ENCODE results near the gene CAMK1G. TPM values are rescaled to one million over a fixed set of nuclear protein-coding genes. Genes with fewer than 3 reads are reported as not detected.

CAMK1G gene
- total RNA-seq, 4 donors from 2014 or later, result 0.21 to 4.9 TPM; not detected in 2

GRCh38 chr1:209542585-209542984 lies 40.9 kb upstream of the CAMK1G start:
- TF ChIP-seq EP300 (IDR thresholded peaks at IDR 0.05) (no peak), CTCF (IDR thresholded peaks at IDR 0.05) (no peak), POLR2A (IDR thresholded peaks at IDR 0.05) (no peak)

GRCh38 chr1:209544098-209544497 lies 39.4 kb upstream of the CAMK1G start:
- Histone ChIP-seq H3K4me3 (no peak overlapping the region), H3K27ac (no peak overlapping the region), H3K27me3 (no peaks in the 10 kb centered on the region), H3K9me3 (no peaks in the 10 kb centered on the region), H3K4me1 (no peaks in the 10 kb centered on the region), H3K36me3 (no peaks in the 10 kb centered on the region)
- DNase-seq (ENCODE audit: low spot score in 2 of 2), result no peak
- TF ChIP-seq CTCF (IDR thresholded peaks at IDR 0.05), result no peak
- no peak for TF ChIP-seq EP300 (IDR thresholded peaks at IDR 0.05)
- TF ChIP-seq POLR2A (IDR thresholded peaks at IDR 0.05), result no peak
- 46 to 59% methylated on average over 2 of the region's 2 CpGs for WGBS, 2 donors

More at GRCh38 chr1:209542585-209542984, 40.9 kb upstream of the CAMK1G start:
- no peaks in the 10 kb centered on the region for H3K27me3 ChIP-seq
- H3K36me3 ChIP-seq, result no peaks in the 10 kb centered on the region
- H3K4me1 ChIP-seq, result no peaks in the 10 kb centered on the region
- no peak overlapping the region for H3K27ac ChIP-seq
- H3K9me3 ChIP-seq, result no peaks in the 10 kb centered on the region
- no peak overlapping the region for H3K4me3 ChIP-seq
- no peak for DNase-seq (ENCODE audit: low spot score in 2 of 2)

GRCh38 chr1:209545423-209545822 lies 38.1 kb upstream of the CAMK1G start:
- no peaks in the 10 kb centered on the region for H3K4me1 ChIP-seq
- TF ChIP-seq POLR2A (IDR thresholded peaks at IDR 0.05) (no peak), EP300 (IDR thresholded peaks at IDR 0.05) (no peak), CTCF (IDR thresholded peaks at IDR 0.05) (no peak)
- no peaks in the 10 kb centered on the region for H3K9me3 ChIP-seq
- DNase-seq (ENCODE audit: low spot score in 2 of 2), result no peak
- no peaks in the 10 kb centered on the region for H3K36me3 ChIP-seq
- no peak overlapping the region for H3K27ac ChIP-seq
- H3K27me3 ChIP-seq, result no peaks in the 10 kb centered on the region
- H3K4me3 ChIP-seq, result no peak overlapping the region
- 91 to 94% methylated on average over 3 of the region's 3 CpGs for WGBS, 2 donors

- TF ChIP-seq CTCF (IDR thresholded peaks at IDR 0.05) (no peak), POLR2A (IDR thresholded peaks at IDR 0.05) (no peak), EP300 (IDR thresholded peaks at IDR 0.05) (no peak)
- no peaks in the 10 kb centered on the region for H3K9me3 ChIP-seq
- no peak for DNase-seq (ENCODE audit: low spot score in 2 of 2)
- H3K27me3 ChIP-seq, result no peaks in the 10 kb centered on the region
- WGBS, 2 donors, result 80 to 89% methylated on average over 5 of the region's 5 CpGs
- no peak overlapping the region for H3K27ac ChIP-seq
- no peak overlapping the region for H3K4me3 ChIP-seq
- no peaks in the 10 kb centered on the region for H3K36me3 ChIP-seq
- H3K4me1 ChIP-seq, result no peaks in the 10 kb centered on the region
Observed at GRCh38 chr1:209546390-209547085, 37.0 kb upstream of the CAMK1G start.

GRCh38 chr1:209547626-209548025 lies 35.9 kb upstream of the CAMK1G start:
- DNase-seq (ENCODE audit: low spot score in 2 of 2), result no peak
- Histone ChIP-seq H3K9me3 (no peaks in the 10 kb centered on the region), H3K4me1 (no peaks in the 10 kb centered on the region), H3K27me3 (no peaks in the 10 kb centered on the region), H3K4me3 (no peak overlapping the region), H3K36me3 (no peaks in the 10 kb centered on the region), H3K27ac (no peak overlapping the region)
- 55 to 56% methylated on average over 3 of the region's 3 CpGs for WGBS, 2 donors
- TF ChIP-seq POLR2A (IDR thresholded peaks at IDR 0.05) (no peak), EP300 (IDR thresholded peaks at IDR 0.05) (no peak), CTCF (IDR thresholded peaks at IDR 0.05) (no peak)
